22Rv1 (cell line): Measurements from ENCODE around the gene FAM47E.

Experiments
- H3K27ac ChIP-seq: fragments of 450-650 bp; 2 replicates; pipeline ENCODE4 v1.5.1; 2017
- ZFX ChIP-seq: fragments of 450-650 bp; IDR thresholded peaks from 2 replicates; pipeline ENCODE4 v1.6.1; 2017; ENCODE audit warnings: antibody characterized with exemption, borderline replicate concordance
- TF ChIP-seq, protein P1 (sequence below): fragments of 450-650 bp; IDR thresholded peaks from 2 replicates; pipeline ENCODE4 v1.5.1; 2017; ENCODE audit warnings: mild to moderate bottlenecking

Gene FAM47E, protein sequence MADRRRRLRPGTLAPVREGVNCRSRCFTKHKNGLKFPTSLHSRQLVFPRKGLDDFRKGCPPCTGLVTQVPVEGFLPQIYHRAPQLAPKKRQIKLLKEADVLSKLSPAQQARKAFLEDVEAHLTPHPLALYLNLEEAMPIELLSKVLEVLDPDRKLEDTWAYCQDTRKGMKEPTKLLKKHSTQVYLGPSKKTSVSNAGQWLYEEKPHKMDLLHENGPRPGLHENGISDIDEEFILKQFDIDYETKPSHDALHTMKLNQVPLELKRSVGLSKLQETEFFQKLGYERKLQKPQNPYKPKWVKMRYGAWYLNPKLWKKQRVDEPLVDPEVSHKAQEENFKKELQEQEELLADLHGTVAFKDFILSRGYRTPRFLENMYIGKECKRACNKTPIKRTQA

DNA sequence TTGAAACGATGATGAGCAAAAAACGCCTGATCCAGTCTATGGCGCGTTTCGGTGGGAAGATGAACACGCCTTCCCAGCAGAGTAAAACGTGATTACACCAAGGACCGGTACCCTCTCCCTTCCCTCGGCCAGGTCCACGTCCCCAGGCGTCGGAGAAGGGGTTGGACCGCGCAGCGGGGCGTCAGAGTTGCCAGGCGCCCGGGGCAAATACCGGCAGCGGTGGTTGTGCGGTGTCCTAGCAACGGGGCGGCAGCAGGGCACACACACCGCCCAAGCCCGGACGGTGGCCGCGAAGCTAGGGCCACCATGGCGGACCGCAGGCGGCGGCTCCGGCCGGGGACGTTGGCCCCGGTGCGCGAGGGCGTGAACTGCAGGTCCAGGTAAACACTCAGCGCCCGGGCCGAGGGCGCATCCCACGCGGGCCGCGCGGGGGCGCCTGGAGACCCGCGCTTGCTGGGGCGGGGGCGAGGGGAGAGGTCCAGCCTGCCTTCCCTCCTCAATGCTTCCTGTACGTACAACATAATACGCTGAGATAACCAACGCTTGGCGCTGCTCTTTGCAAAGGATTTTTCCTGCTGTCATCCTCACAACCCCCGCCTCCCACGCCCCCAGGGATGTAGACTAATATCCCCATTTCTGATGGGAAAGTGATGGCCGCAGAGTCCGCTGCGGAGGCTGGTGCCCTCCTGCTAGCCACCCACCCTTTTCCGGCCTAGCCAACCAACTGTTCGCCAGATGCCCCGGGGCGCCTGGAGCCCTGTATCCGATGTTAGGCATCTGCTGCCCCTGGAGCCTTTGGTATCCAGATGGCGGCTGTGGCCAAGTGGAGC is at the start of gene FAM47E:
TSS of gene FAM47E (plus strand) at position 281 of the 830 bp plus-strand sequence. CDS start at position 307, 26 bp downstream.
- peak within 1 kb of the TSS; percentile 51 for H3K27ac ChIP-seq
- TF ChIP-seq, protein P1, sequence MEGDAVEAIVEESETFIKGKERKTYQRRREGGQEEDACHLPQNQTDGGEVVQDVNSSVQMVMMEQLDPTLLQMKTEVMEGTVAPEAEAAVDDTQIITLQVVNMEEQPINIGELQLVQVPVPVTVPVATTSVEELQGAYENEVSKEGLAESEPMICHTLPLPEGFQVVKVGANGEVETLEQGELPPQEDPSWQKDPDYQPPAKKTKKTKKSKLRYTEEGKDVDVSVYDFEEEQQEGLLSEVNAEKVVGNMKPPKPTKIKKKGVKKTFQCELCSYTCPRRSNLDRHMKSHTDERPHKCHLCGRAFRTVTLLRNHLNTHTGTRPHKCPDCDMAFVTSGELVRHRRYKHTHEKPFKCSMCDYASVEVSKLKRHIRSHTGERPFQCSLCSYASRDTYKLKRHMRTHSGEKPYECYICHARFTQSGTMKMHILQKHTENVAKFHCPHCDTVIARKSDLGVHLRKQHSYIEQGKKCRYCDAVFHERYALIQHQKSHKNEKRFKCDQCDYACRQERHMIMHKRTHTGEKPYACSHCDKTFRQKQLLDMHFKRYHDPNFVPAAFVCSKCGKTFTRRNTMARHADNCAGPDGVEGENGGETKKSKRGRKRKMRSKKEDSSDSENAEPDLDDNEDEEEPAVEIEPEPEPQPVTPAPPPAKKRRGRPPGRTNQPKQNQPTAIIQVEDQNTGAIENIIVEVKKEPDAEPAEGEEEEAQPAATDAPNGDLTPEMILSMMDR, result peak; percentile 75
- no peak for TF ChIP-seq ZFX

DNA sequence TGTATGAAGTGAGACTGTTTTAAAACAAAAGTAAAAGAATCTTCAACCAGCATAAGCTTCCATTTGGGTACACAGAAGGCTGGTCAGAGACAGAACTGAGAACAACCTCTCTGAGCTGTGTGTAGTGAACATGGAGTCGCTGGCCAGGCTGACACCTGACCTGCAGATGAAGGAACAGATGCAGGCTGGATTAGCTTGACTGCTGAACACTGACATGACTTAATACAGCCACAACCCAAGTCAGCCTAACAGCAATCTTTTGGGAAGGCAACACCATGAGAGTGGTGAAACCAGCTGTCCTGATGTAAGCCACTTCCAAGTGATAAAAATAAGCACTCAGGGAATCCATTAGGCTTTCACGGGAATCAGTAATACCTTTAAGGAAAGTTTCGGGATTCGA is 48.0 kb upstream of the FAM47E start:
- TF ChIP-seq, protein P1, result no peak
- TF ChIP-seq ZFX, result no peak
- peak overlapping the region; percentile 97 for H3K27ac ChIP-seq

DNA sequence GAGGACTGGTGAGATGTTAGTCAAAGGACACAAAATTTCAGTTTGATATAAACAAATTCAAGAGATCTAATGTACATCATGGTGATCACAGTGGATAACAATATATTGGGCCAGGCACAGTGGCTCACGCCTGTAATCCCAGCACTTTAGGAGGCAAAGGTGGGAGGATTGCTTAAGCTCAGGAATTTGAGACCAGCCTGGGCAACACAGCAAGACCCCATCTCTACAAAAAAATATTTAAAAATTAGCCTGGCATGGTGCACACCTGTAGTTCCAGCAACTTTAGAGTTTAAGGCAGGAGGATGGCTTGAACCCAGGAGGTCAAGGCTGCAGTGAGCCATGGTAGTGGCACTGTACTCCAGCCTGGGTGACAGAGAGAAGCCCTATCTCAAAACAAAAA is 46.6 kb upstream of the FAM47E start:
- TF ChIP-seq, protein P1, result no peak
- no peak for TF ChIP-seq ZFX

DNA sequence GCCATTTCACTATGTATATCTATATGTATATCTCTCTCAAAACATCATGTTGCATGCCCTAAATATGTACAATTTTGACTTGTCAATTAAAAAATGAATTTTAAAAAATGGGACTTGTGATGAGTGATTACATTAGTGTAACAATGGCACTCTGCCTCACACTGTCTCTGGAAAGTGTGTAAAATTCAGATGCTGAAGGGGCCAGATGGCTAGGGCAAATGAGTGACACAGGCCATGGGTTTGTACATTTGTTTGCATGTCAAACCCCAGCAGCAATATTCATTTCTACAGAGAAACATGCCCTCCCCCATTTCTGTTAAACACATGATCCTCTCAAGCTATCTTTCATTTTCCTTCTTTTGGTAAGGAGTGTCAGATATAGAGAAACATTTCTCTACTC is 46.0 kb upstream of the FAM47E start:
- no peak overlapping the region for H3K27ac ChIP-seq
- no peak for TF ChIP-seq ZFX
- TF ChIP-seq, protein P1, result no peak

More for the DNA sequence above, 46.6 kb upstream of the FAM47E start:
- H3K27ac ChIP-seq, result no peak overlapping the region

DNA sequence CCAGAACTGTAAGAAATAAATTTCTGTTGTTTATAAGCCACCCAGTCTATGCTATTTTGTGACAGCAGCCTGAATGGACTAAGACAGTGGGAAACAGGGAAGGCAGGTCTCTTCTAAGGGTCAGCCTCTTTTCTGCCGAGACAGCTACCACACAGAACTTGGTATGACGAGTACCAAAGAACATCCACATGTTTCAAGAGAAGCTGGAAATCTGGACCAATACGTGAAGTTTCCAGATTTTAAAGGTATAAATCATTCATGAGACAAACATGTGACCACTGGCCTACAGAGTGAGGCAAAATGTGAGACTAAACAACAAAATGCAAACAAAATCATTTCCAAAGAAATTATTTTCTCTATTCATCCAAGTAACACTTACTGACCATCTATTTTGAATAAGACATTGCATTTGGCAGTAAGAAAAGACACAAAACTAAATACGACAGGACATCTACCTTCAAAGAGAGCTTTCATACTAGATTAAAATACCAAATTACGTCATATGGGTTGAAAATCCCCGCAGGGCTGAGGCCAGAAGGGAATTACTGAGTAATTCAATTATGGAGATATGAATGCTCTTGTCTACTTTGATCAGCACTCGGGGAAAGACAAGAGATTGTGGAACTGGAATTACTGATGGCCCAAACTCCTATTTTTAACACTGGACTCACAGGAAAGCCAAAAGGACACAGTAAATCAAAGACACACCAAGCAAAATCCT is 45.1 kb upstream of the FAM47E start:
- no peak for TF ChIP-seq ZFX
- TF ChIP-seq, protein P1, result no peak
- H3K27ac ChIP-seq, result no peak overlapping the region

DNA sequence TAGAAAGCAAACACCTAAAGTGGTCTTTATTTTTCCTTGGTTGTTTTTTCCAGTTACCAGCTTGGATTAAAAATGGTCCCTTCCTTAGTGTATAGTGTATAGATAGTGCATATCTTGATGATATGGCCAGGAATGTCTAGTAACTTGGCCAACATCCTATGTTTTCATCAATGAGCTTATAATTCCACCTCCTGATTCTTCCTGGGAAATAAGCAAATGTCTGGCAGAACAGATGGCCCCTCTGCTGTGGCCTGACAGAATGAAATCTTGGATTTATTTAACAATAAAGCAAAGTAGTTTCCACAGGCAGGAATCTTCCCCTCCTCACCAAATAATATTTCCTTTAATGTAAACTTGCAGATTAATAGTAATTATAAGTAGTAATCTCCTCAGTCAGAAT is 44.0 kb upstream of the FAM47E start:
- peak overlapping the region; percentile 83 for H3K27ac ChIP-seq
- TF ChIP-seq ZFX, result no peak
- TF ChIP-seq, protein P1, result no peak
